Endothelial cell of umbilical vein (primary cell): Measurements from ENCODE around the gene DOCK4. TPM values are rescaled to one million over a fixed set of nuclear protein-coding genes. Genes with fewer than 3 reads are reported as not detected.

Experiments
- BruUV-seq: library from RNA; stranded (reverse); fragments of 400-500 nt; replicated peaks from 2 replicates; lab custom pipeline; 2021; lab: Mats Ljungman, UMichigan
- CTCF ChIA-PET: fragments of 300-600, 350-600 bp; sonication (Branson Sonifier 250); formaldehyde crosslinking; loops from one replicate; lab custom pipeline; 2021; ENCODE audit warnings: antibody characterized with exemption, inconsistent platforms; lab: Charles Lee
- POLR2A ChIA-PET: fragments of 300-600, 350-600 bp; sonication (Branson Sonifier 250); formaldehyde crosslinking; loops from one replicate; lab custom pipeline; 2021; ENCODE audit warnings: antibody characterized with exemption, inconsistent platforms; lab: Charles Lee
- DNase-seq: peaks from one replicate; pipeline ENCODE4 v3.0.0-alpha.2; 2011; ENCODE audit warnings: low read depth, low spot score
- FAIRE-seq: peaks from 2 replicates; lab custom pipeline; 2011; peaks lifted over from hg19 to GRCh38; lab: Jason Lieb, UNC
- H2AFZ ChIP-seq: 2 replicates; pipeline ENCODE4 v1.6.0; 2012; ENCODE audit warnings: low read depth, low read length, control low read depth, inconsistent platforms
- H3K27ac ChIP-seq: 2 replicates; pipeline ENCODE4 v1.5.1; 2011; ENCODE audit warnings: low read depth, mild to moderate bottlenecking, control low read depth, low read length, moderate library complexity; ENCODE audit not compliant: insufficient read depth
- H3K27me3 ChIP-seq, 2 experiments: 2 replicates each; pipeline versions ENCODE4 v1.6.0 to v1.6.1; 2011; ENCODE audit warnings: low read length in 2 of 2, mixed read lengths in 1 of 2; ENCODE audit not compliant: control insufficient read depth in 2 of 2, insufficient read depth in 2 of 2
- H3K36me3 ChIP-seq, 2 experiments: 2 replicates in 1 of 2; 3 replicates in 1 of 2; pipeline ENCODE4 v1.5.1; 2011; ENCODE audit warnings: low read length in 2 of 2, mild to moderate bottlenecking in 1 of 2, moderate library complexity in 1 of 2; ENCODE audit not compliant: control insufficient read depth in 2 of 2, insufficient read depth in 2 of 2; ENCODE audit errors: extremely low read depth in 1 of 2
- H3K4me1 ChIP-seq: 3 replicates; pipeline ENCODE4 v1.5.1; 2011; ENCODE audit warnings: mild to moderate bottlenecking, low read length; ENCODE audit not compliant: control insufficient read depth, insufficient read depth; ENCODE audit errors: extremely low read depth
- H3K4me2 ChIP-seq: 2 replicates; pipeline ENCODE4 v1.6.1; 2011; ENCODE audit warnings: low read length, control low read depth, mixed read lengths; ENCODE audit not compliant: insufficient read depth
- H3K4me3 ChIP-seq, 3 experiments: fragments of 200-600 bp in 1 of 3; sonication (generic), shearing (Covaris generic) in 1 of 3; replicated peaks in 1 of 3; 2 replicates each; pipeline ENCODE4 v1.5.1; 2011 to 2016; ENCODE audit warnings: control low read depth in 3 of 3, low read length in 3 of 3, mild to moderate bottlenecking in 2 of 3, inconsistent platforms in 1 of 3, low read depth in 1 of 3, moderate library complexity in 1 of 3; ENCODE audit not compliant: insufficient read depth in 1 of 3
- H3K79me2 ChIP-seq: 2 replicates; pipeline ENCODE4 v1.6.0; 2012; ENCODE audit warnings: low read length, inconsistent platforms; ENCODE audit not compliant: control insufficient read depth, insufficient read depth
- H3K9ac ChIP-seq: replicated peaks from 2 replicates; pipeline ENCODE3; 2011; ENCODE audit warnings: low read length, control low read depth; ENCODE audit not compliant: insufficient read depth; ENCODE audit errors: extremely low read depth
- H3K9me1 ChIP-seq: replicated peaks from 3 replicates; pipeline ENCODE4 v1.6.0; 2011; ENCODE audit warnings: mild to moderate bottlenecking, low read length; ENCODE audit not compliant: control insufficient read depth, insufficient read depth; ENCODE audit errors: extremely low read depth
- H3K9me3 ChIP-seq: replicated peaks from 2 replicates; pipeline ENCODE4 v1.5.1; 2012; ENCODE audit warnings: low read length, inconsistent platforms; ENCODE audit not compliant: control insufficient read depth, insufficient read depth
- H4K20me1 ChIP-seq: replicated peaks from 2 replicates; pipeline ENCODE3; 2011; ENCODE audit warnings: mild to moderate bottlenecking, low read length; ENCODE audit not compliant: control insufficient read depth, insufficient read depth; ENCODE audit errors: extremely low read depth
- EZH2 ChIP-seq: IDR thresholded peaks from 2 replicates; pipeline ENCODE4 v1.6.1; 2012; ENCODE audit warnings: borderline replicate concordance, low read depth, mild to moderate bottlenecking, moderate library complexity, low read length, inconsistent platforms; ENCODE audit not compliant: severe bottlenecking
- FOS ChIP-seq: IDR thresholded peaks from 2 replicates; pipeline ENCODE4 v1.6.1; 2011; ENCODE audit warnings: mild to moderate bottlenecking, low read length, moderate library complexity, borderline replicate concordance; ENCODE audit not compliant: insufficient read depth
- GATA2 ChIP-seq: IDR thresholded peaks from 2 replicates; pipeline ENCODE4 v1.7.0; 2011; ENCODE audit warnings: low read depth, mild to moderate bottlenecking, moderate library complexity, mixed read lengths, low read length; ENCODE audit not compliant: insufficient read length, insufficient read depth
- JUN ChIP-seq: IDR thresholded peaks from 2 replicates; pipeline ENCODE4 v1.6.1; 2011; ENCODE audit warnings: borderline replicate concordance, low read depth; ENCODE audit not compliant: insufficient read length, insufficient read depth
- MYC ChIP-seq: IDR thresholded peaks from one replicate; pipeline ENCODE4 v1.6.1; 2011; ENCODE audit warnings: mild to moderate bottlenecking, low read depth, low read length
- POLR2A ChIP-seq: IDR thresholded peaks from 2 replicates; pipeline ENCODE4 v1.6.1; 2012; ENCODE audit warnings: low read depth, mild to moderate bottlenecking, control low read depth, low read length
- POLR2AphosphoS5 ChIP-seq: IDR thresholded peaks from 2 replicates; pipeline ENCODE4 v1.6.1; 2012; ENCODE audit warnings: low read depth, mild to moderate bottlenecking, control low read depth, low read length, moderate library complexity; ENCODE audit not compliant: insufficient read depth
- dilution Hi-C: fragments of 300-500 bp; cut with MboI; formaldehyde crosslinking; loops from one replicate; pipeline ENCODE4 v1.15.0; 2019; ENCODE audit warnings: low sequenced_read_pairs; ENCODE audit not compliant: extremely low pct_ligation_motif_present
- intact Hi-C: fragments of 100-400 bp; cut with micrococcal nuclease; formaldehyde crosslinking; loops from one replicate; pipeline ENCODE4 v1.10.0; 2022
- polyA plus RNA-seq, 4 experiments: library from polyadenylated mRNA; depleted of rRNA in 3 of 4; stranded (reverse) in 3 of 4; unstranded in 1 of 4; fragments of >200 nt; gene quantifications; 2 replicates each; pipeline versions ENCODE4 v1.2.1 to v1.2.3, GENCODE V29; 2011 to 2012; ENCODE audit warnings: missing spikeins in 1 of 4
- total RNA-seq: library from RNA; stranded (reverse); gene quantifications from 2 replicates; pipeline ENCODE4 v1.2.3, GENCODE V29; 2021
- TF ChIP-seq, protein P1 (sequence below), 2 donors: IDR thresholded peaks; 1 replicate in 1 of 2; 2 replicates in 1 of 2; pipeline ENCODE4 v1.5.1; 2011; ENCODE audit warnings: low read length in 2 of 2, mild to moderate bottlenecking in 2 of 2, moderate library complexity in 2 of 2, control low read depth in 1 of 2, inconsistent platforms in 1 of 2, low read depth in 1 of 2; ENCODE audit not compliant: insufficient read depth in 1 of 2; ENCODE audit errors: extremely low read depth in 1 of 2
- TF ChIP-seq, protein P2 (sequence below): IDR thresholded peaks from 2 replicates; pipeline ENCODE4 v1.6.1; 2011; ENCODE audit not compliant: insufficient read depth, insufficient read length

The DOCK4 gene
- total and polyA plus RNA-seq, 2 donors (not counting 3 experiments of a cell fraction or from before 2014, with no cell fraction given): 47.4 to 164 TPM

DNA sequence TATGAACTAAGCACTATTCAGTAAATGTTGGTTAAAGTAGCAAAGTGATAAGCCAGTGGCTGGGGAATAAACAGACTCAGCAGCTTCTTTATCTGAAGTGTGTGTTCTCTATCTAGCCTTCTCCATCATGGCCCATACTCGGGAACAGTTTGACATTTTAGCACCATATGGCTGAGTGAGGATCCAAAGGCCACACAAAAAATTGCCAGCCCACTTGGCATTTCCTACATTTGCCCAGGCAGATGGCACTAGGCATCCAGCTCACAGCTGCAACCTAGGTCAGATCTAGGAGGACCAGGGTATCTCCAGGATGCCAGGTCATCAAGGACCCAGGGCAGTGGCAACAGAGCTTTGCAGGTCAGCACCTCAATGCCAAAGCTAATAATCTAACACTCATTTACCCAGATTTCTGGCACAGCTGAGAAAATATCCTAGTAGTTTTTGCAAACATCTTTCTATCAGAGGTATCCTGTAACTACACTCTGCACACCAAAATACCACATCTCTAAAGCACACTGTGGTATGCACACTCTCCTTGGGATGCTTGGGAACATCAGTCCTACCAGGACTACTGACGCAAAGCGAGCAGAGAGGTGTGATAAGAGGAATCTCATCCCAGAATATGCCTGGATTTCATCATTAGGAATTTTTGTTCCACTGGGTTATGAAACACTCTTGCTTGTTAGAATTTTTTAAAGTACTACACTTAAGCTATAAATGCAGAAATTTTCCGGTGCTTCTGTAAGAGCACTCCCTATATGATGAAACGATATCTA is 61.7 kb downstream of the DOCK4 start:
- Histone ChIP-seq H3K27me3 (no peaks in the 10 kb centered on the region), H3K9ac (no peak overlapping the region), H3K36me3 (no peaks in the 10 kb centered on the region), H4K20me1 (peaks cover 17% of the 10 kb centered on the region), H3K4me2 (no peak overlapping the region), H3K9me1 (no peaks in the 10 kb centered on the region), H3K4me3 (no peak overlapping the region), H3K9me3 (no peaks in the 10 kb centered on the region), H3K79me2 (peaks cover 100% of the 10 kb centered on the region), H2AFZ (no peak overlapping the region), H3K4me1 (peaks cover 18% of the 10 kb centered on the region), H3K27ac (no peak overlapping the region)
- ChIA-PET POLR2A (interaction anchor here (1.1 kb wide), 1 partner anchor 16 kb away, joined by 3 read pairs; no protein-coding TSS in a partner anchor), CTCF (interaction anchor here (0.6 to 1.5 kb wide), 6 partner anchors 12 to 85 kb away, joined by 3 to 5 read pairs (median 3); no protein-coding TSS in a partner anchor)
- BruUV-seq: no TSS peak
- TF ChIP-seq, protein P1, sequence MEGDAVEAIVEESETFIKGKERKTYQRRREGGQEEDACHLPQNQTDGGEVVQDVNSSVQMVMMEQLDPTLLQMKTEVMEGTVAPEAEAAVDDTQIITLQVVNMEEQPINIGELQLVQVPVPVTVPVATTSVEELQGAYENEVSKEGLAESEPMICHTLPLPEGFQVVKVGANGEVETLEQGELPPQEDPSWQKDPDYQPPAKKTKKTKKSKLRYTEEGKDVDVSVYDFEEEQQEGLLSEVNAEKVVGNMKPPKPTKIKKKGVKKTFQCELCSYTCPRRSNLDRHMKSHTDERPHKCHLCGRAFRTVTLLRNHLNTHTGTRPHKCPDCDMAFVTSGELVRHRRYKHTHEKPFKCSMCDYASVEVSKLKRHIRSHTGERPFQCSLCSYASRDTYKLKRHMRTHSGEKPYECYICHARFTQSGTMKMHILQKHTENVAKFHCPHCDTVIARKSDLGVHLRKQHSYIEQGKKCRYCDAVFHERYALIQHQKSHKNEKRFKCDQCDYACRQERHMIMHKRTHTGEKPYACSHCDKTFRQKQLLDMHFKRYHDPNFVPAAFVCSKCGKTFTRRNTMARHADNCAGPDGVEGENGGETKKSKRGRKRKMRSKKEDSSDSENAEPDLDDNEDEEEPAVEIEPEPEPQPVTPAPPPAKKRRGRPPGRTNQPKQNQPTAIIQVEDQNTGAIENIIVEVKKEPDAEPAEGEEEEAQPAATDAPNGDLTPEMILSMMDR (IDR thresholded peaks at IDR 0.05; ENCODE audit: extremely low read depth in 1 of 2, insufficient read depth in 1 of 2, low read depth in 1 of 2, low read length in 2 of 2): no peak
- TF ChIP-seq GATA2 (no peak), POLR2AphosphoS5 (no peak)
- FAIRE-seq: no peak
- DNase-seq: no peak
- intact Hi-C loops: no loop called here
- dilution Hi-C loops: no loop called here

DNA sequence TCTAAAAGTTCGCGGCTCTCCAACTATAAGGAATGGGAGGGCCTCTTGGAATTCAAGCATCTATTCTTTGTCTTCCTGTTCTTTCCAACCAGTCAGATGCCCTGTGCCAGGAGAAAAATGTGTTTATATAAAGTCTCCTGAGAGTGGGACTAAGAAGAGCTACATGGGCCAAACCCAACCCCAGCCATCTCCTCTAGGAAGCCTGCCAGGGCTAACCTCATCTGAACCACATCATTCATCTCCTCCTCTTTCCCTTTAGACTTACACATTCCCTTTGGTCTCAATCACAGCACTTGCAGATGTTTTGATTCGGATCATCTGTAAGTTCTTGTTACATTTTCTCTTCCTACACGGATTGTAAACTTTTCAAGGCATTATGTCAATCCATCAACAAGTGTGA is 62.6 kb downstream of the DOCK4 start:
- CTCF ChIA-PET: interaction anchor here (0.6 to 1.5 kb wide), 5 partner anchors 11 to 63 kb away, joined by 3 to 5 read pairs (median 4); no protein-coding TSS in a partner anchor
- Histone ChIP-seq H3K9me3 (no peaks in the 10 kb centered on the region), H3K4me3 (no peak overlapping the region), H3K4me1 (peaks cover 21% of the 10 kb centered on the region), H3K4me2 (no peak overlapping the region), H3K9me1 (no peaks in the 10 kb centered on the region), H3K79me2 (peaks cover 100% of the 10 kb centered on the region), H2AFZ (no peak overlapping the region), H3K27me3 (no peaks in the 10 kb centered on the region), H3K9ac (no peak overlapping the region), H4K20me1 (peaks cover 17% of the 10 kb centered on the region), H3K36me3 (no peaks in the 10 kb centered on the region), H3K27ac (no peak overlapping the region)
- DNase-seq (peak; percentile 75), FAIRE-seq (peak; percentile 43)
- intact Hi-C loops (no loop called here), dilution Hi-C loops (no loop called here)
- POLR2A ChIA-PET: no interaction called here
- TF ChIP-seq, protein P1 (IDR thresholded peaks at IDR 0.05; ENCODE audit: extremely low read depth in 1 of 2, insufficient read depth in 1 of 2, low read depth in 1 of 2, low read length in 2 of 2): no peak
- TF ChIP-seq FOS: no peak
- no peak for TF ChIP-seq EZH2
- TF ChIP-seq, protein P2, sequence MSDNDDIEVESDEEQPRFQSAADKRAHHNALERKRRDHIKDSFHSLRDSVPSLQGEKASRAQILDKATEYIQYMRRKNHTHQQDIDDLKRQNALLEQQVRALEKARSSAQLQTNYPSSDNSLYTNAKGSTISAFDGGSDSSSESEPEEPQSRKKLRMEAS: no peak
- no peak for TF ChIP-seq MYC
- no peak for TF ChIP-seq GATA2
- no peak for TF ChIP-seq JUN
- TF ChIP-seq POLR2AphosphoS5: no peak
- no peak for TF ChIP-seq POLR2A
- no TSS peak for BruUV-seq
